GM18508 (cell line): ENCODE data around the gene FADS2.
"Not testable (repeated sequence)": the region's sequence is repeated elsewhere in the genome, so short reads cannot be mapped to it uniquely, and the experiment has no call there.

Experiments
- ATAC-seq: cut with Tn5 transposase; IDR thresholded peaks from one replicate; pipeline ENCODE4 v1.9.1; 2021; ENCODE audit warnings: moderate number of reproducible peaks; ENCODE audit not compliant: insufficient read depth, unreplicated experiment

Gene FADS2

DNA sequence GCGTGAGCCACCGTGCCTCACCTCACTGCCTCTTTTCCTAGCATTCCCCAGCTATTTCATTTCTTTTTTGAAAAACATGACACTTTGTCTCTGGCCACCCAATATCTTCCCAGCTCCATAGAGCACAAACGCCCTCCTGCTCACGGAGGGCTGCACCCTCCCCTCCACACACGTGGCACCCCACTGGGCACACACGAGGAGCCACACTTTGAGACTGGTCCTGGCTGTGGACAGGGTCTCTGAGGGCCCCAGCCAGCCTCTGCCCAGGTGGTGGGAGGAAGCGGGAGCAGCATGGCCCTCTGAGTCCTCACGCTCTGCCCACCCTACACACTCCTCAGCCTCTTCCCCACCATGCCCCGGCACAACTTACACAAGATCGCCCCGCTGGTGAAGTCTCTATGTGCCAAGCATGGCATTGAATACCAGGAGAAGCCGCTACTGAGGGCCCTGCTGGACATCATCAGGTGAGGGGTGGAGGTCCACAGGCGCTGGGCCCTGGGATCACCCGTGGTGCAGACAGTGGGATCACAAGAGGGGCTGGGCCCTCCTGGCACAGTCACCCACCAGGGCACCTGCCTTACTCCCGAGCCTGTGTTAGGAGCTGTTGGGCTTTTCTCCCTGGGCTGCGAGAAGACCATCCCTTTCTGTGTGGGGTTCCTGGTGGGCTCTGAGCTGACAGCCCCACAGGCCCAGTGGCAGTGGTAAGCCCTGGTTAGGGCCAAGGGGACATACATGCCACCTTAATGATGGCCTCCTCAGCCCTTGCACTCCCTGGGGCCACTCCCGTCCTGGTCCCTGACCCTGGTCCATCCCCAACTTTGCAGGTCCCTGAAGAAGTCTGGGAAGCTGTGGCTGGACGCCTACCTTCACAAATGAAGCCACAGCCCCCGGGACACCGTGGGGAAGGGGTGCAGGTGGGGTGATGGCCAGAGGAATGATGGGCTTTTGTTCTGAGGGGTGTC is 37.0 kb downstream of the FADS2 start:
- ATAC-seq: no peak

DNA sequence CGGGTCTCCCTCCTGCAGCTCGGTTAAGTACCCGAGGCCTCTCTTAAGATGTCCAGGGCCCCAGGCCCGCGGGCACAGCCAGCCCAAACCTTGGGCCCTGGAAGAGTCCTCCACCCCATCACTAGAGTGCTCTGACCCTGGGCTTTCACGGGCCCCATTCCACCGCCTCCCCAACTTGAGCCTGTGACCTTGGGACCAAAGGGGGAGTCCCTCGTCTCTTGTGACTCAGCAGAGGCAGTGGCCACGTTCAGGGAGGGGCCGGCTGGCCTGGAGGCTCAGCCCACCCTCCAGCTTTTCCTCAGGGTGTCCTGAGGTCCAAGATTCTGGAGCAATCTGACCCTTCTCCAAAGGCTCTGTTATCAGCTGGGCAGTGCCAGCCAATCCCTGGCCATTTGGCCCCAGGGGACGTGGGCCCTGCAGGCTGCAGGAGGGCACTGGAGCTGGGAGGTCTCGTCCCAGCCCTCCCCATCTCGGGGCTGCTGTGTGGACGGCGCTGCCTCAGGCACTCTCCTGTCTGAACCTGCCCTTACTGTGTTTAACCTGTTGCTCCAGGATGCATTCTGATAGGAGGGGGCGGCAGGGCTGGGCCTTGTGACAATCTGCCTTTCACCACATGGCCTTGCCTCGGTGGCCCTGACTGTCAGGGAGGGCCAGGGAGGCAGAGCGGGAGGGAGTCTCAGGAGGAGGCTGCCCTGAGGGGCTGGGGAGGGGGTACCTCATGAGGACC is 38.3 kb downstream of the FADS2 start:
- no peak for ATAC-seq

DNA sequence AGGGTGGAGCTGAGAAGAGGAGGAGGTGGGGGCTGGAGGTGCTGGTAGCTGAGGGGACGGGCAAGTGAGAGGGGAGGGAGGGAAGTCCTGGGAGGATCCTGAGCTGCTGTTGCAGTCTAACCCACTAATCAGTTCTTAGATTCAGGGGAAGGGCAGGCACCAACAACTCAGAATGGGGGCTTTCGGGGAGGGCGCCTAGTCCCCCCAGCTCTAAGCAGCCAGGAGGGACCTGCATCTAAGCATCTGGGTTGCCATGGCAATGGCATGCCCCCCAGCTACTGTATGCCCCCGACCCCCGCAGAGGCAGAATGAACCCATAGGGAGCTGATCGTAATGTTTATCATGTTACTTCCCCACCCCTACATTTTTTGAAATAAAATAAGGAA is 38.9 kb downstream of the FADS2 start:
- ATAC-seq: no peak

DNA sequence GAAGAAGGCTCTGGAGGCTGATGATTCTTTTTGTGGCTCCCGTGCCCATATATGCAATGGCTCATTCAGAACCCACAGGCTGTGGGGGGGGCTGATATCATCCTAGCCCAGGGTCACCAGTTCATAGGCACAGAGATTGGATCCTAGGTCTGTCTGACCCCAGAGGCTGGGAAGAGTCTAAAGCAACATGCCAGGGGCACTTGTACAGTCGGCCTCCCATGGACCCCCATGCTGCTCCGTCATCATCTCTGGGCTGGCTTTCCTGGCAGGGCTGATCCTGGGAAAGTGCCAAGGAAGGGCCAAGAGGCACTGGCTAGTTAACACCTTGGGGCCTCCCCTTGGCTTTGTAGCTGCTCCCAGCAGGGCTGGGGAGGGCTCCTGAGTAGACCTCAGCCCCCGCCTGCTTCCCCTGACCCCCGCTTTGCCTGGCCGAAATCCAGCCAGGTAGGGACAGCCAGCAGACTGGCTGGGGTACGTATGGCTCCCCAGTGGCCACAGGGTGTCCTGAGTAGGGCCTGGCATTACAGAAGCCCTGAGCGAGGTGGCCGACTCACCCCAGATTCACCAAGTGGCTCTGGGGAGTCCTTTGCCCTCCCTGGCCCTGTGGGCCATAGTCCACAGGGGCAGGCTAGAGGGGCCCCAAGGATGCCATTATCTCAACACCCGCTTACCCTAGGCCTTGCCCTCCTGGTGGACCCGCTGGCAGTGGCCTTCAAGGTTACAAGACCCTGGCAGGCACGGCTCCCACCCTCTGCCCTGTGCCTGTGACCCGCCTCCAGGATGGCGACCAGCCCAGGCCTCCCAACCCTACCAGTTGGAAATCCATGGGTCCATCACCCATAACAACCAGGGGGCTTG is 40.7 kb downstream of the FADS2 start:
- ATAC-seq: no peak

DNA sequence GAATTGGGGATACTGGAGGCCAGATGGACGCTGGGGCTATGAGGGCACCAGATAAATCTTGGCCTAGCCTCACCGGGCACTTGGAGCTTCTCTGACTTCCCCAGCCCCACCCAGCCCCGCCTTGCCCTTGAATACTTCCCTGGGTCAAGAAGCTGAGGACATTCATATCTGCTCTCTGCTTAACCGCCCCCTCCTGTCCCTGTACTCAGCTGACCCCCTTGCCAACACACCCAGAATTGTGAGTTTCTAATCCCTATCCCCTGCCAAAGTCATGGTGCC is 41.3 kb downstream of the FADS2 start:
- ATAC-seq: no peak

DNA sequence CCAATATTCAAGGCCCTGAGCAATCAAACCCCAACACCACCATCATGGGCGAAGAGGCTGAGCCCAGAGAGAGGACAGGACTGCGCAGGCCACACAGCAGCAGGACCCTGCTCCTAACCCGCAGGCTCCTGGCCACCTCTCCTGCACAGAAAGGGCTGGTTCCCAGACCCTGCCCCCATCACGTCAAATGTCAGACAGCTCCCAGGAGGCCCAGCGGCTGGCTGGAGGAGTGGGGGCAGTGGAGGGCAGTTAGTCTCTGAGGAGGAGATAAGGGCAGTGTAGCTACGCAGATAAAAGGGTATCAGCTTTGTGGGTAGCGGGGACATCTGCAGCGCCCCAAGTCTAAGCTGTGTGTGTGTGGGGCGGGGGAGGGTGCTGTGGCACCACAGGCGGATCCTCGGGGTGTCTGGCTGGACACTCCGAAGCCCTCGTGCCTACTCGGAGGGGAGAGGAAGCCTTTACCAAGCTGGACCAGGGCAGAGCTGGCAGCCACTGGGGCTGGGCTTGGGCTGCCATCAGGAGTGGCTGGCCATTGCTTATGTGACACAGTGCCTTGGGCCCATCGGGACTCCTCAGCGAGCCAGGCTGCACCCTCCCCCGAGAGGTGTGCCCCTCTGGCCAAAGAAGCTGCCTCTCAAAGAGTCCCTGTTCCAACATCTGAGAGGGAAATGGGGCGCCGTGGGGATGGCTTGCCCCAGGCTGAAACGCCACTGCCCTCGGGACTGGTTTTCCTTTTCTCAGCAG is 41.8 kb downstream of the FADS2 start:
- no peak for ATAC-seq

DNA sequence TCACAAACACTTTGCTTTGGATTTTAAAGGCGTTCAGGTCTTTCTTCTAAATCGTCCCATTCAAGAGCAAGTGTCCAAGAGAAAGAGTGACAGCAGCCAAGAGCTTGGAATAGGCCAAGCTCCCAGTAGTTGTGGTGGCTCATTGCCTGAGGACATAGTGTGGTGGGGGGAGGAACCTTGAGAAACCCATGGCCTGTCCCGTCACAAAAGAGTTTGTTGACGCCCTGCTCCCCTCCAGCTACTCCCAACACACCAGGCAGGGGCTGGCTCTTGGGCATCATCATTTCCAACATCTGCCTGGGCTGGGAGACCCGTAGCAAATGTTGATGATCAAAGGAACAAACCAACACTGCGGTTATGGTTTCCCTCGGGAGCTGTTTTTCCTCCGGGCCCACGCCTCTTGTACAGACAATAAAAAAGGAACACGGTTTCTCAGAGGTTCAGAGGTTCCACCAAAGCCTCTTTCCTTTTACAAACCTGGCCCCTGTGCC is 42.5 kb downstream of the FADS2 start:
- no peak for ATAC-seq

DNA sequence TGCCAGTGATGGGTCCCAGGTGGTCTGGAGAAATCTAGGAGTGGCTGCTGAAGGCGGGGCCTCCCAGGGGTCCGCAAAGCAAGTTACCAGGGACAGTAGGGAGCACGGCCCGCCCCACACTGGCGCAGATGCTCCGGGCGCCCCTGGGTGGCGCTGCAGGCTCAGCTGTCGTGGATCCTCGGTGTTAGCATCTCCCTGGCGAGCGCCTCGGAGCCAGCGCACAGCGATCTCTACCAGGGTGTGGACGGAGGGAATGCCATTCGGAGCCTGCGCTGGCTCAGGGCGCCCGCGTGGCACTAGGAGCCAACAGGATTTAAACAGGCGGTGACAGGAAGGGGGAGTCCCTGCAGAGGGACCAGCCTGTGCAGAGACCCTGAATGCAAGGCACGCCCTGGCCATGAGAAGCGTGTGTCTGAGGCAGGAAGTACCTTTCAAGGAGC is 43.1 kb downstream of the FADS2 start:
- ATAC-seq: no peak

DNA sequence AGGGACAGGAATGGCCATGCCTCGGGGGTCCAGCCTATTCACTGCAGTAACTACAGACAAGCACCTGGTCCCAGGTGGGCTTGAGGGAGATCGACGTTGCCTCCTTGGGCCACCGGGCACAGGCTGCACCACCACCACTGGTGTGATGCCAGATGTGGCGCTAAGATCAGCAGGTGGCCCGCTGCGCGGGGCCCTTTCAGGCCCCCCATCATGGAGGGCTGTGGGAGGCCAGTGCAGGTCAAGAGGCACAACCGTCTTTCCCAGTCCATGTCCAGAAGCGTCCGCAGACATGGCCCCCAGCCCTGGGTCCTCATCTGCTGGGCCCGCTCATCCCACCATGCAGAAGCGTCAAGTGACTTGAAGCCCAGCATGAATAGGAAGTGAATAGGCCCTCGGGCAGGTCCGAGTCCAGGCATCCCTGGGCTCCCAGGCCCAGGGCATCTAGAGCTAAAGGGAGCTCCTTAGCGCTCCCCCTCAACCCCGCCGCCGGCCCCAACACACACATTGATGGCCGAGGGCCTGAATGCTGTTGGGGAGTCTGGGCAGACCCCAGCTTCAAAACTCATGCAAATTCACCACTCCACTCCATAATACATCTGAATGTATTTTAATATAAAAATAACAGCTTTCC is 45.0 kb downstream of the FADS2 start:
- ATAC-seq: no peak

DNA sequence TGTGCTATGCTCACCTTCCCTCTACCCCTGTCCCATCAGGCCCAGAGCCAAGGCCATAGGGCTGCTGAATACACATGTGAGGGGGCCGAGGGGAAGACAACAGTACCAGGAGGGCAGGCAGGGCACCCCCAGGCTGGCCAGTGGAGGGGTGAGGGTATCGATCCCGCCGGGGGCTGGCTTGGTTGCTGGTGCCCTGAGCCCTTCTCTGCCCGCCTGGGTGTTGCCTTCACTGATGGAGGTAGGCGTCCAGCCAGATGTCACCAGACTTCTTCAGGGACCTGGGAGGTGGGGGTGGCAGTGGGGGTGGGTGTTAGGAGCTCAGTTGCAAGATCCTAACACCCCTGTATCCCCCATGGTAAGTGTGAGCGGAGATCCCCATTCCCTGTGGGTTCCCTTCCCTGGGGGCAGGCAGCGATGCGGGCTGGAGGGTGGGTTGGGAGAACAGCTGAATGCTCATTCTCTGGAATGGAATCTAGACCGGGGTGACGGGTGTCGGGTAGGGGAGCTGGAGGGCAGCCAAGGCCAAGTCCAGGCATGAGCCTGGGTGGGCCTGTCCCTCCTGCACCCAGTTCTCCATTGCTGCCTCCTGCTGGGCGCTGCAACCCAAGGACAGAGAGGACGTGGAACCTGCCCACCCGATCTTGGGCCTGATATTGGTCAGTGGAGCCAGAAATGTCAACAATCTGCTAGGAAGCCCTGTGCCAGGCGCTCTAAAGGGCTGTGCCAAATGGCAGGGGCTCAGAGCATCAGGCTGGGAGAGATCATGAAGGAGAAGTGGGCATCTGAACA is 45.7 kb downstream of the FADS2 start:
- no peak for ATAC-seq

DNA sequence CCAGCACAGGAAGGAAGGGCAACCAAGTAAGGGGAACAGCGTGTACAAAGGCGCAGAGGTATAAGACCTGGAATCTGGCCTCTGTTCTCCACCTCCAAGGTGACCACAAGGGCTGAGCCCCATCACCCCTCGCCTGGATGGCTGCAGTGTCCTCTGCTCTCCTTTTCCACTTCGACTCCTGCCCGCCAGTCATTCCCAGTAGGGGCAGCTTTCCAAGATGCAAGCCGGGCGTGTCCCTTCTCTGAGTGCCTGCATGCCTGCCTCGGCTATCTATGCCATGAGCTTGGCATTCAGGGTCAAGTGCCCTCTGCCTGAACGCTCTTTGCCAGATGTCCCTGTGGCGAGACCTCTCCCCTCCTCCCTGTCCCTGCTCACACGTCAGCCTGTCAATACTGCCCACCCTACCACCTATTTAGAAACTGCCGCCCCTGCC is 46.3 kb downstream of the FADS2 start:
- no peak for ATAC-seq

DNA sequence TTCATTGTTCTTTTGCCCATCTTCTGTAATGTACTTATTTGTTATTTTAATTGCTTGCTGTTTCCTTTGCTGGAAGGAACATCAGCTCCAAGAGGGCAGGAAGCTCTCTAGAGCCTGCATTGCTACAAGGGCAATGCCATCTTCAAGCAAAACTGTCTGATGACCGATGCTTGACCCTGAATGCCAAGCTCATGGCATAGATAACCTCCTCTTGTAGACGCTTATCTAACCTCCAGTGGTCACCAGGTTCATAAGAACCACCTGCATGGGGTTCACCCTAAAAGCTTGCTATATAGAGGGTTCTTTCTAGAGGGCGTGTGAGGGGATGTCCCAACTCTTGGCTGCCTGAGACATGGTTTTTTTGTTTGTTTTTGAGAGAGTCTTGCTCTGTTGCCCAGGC is 46.8 kb downstream of the FADS2 start:
- no peak for ATAC-seq

DNA sequence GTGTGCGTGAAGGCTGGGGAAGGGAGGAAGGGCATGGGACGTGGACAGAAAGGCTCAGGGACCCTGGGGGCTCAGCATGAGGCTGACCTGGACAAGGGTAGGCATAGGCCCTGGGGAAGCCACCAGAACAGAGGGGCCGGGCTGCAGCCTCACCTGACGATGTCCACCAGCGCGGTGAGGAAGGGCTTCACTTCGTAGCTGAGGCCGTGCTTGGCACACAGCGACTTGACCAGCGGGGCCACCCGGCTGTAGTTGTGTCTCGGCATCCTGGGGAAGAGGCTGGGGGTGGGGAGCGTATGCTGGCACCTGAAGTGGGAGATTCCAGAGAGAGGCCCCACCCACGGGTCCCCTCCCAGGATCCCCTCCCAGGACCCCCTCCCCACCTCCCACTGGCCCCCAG is 47.6 kb downstream of the FADS2 start:
- ATAC-seq: no peak

DNA sequence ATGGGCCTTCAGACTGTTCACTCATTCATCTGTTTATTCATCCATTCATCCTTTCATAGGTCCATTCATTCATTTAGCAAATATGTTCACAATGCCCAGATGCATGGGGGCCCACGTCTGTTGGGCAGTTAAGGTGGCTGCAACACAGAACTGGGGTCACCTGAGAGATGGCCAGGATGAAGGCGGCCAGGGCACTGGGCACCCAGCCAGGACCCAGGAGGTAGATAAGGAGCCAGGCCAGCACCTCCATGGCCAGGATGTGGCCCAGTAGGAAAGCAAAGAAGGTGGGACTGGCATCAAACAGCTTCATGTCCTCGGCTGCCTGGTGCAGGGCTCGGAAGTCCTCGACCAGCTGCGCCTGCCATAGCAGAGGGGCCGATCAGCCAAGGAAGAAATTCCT is 51.1 kb downstream of the FADS2 start:
- ATAC-seq: no peak

DNA sequence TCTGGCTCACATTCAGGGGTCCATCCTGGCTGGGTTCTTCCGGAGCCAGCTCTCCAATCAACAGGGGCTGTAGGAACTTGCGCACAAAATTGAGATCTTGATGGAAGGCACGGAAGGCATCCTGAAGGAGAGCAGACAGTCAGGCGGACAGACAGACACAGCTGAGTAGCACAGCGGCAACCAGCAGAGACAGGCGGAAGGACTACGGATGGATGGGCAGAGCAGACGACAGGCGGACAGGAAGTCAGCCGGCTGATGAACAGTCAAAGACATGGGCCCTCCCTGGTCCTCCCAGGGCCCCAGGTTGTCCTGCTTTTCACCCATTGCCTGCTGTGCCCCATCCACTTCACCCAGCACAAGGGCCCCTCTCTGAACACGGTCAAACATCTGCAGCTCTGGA is 51.9 kb downstream of the FADS2 start:
- ATAC-seq: no peak

DNA sequence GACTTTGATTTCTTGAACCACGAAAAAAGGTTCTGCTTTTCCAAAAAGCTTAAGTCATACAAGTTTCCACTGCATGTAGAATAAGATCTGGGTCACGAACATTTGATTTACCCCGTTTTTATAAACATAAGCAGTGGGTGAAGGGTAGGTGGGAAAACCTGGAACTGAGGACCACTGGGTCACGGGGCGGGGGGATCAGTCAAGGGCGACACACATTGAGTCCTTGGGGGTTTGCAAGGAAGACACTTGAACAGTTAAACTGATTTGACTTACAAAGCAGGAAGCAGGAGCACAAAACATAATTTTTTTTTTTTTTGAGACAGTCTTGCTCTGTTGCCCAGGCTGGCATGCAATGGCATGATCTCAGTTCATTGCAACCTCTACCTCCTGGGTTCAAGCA is 52.4 kb downstream of the FADS2 start:
- no peak for ATAC-seq

DNA sequence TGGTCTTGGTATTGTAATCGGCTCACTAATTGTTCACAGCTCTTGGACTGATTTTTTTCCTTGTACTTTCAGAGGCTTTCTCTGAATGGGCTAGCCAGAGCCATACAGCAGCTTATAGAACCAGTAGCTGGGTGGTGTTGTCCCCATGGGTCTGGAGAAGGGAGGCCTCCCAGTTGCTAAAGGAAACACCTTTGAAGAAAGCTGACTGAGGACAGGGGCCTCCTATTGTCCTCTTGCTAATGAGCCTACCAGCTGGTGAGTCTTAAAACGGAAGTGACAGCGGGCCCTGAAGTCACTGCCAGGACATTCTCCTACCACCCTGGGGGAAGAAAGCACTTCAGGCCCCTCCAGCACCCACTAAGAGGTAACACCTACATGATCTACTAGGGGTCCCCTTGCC is 53.3 kb downstream of the FADS2 start:
- no peak for ATAC-seq

DNA sequence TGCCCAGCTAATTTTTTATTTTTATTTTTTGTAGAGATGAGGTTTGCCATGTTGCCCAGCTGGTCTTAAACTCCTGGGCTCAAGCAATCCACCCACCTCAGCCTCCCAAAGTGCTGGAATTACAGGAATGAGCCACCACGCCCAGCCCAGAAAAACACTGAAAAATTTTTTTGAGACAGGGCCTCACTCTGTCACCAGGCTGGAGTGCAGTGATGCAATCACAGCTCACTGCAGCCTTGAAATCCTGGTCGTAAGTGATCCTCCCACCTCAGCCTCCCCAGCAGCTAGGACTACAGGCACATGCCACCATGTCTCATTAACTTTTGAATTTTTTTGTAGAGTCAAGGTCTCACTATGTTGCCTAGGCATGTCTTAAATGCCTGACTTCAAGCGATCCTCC is 54.2 kb downstream of the FADS2 start:
- not testable (repeated sequence) for ATAC-seq

DNA sequence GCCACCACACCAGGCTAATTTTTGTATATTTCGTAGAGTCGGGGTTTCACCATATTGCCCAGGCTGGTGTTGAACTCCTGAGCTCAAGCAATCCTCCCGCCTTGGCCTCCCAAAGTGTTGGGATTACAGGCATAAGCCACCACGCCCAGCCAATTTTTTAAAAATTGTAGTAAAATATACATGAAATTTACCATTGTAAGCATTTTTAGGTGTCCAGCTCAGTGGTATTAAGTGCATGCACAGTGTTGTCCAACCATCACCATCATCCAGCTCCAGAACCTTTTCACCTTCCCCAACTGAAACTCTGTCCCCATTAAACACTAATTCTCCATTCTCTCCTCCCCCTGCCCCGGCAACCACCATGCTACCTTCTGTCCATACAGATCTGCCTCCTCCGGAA is 54.8 kb downstream of the FADS2 start:
- ATAC-seq: no peak
